ENCODE results near the gene GKN1.
A peak's percentile ranks its signal among the peaks of the same experiment; 100 is the strongest.

GKN1 gene

DNA sequence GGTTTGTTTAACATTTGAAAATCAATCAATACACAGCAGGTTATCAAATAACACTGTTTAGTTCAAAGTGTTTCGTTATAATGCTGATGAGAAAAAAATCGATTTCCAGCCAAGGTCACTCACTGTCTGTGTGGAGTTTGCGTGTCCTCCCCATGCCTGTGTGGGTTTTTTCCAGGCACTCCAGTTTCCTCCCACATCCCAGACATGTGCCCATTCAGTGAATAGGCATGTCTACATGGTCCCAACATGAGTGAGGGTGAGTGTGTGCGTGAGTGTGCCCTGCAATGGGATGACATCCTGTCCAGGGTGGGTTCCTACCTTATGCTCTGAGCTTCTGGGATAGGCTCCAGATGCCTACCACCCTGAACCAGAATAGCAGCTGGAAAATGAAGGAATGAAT lies 13.1 kb upstream of the GKN1 start:
- no peak for FAIRE-seq

DNA sequence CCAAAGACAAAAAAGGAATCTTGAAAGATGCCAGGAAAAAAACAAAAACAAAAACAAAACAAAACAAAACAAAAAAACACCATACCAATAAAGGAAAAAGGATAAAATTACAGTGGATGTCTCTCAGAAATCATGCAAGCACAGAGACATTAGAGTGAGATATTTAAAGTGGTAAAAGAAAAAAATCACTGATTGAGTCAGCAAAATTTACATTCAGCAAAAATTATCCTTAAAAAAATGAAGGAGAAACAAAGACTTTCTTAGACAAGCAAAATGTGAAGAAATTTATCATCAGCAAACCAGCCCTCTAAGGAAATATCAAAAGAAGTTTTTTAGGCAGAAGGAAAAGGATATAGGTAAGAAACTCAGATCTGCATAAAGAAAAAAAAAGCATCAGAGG lies 10.2 kb upstream of the GKN1 start:
- FAIRE-seq, result peak; percentile 43

DNA sequence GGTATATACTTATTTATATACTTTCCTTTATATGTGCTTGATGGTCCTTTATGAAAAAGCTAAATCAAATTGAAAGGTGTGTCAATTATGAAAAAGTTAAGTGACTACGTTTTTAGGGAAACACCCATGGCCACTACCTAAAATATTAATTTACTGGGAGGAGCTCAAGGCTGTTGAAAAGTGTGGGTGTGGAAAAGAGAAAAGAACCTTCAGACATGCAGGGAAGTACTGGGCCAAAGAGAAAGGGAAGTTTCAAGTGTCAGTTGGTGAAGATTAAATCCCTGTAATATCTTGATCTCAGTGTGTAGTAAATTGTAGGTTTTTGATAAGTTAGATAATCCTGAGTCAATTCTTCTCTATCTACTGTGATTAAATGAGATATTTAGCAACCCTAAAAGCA lies 6.2 kb upstream of the GKN1 start:
- no peak for FAIRE-seq

DNA sequence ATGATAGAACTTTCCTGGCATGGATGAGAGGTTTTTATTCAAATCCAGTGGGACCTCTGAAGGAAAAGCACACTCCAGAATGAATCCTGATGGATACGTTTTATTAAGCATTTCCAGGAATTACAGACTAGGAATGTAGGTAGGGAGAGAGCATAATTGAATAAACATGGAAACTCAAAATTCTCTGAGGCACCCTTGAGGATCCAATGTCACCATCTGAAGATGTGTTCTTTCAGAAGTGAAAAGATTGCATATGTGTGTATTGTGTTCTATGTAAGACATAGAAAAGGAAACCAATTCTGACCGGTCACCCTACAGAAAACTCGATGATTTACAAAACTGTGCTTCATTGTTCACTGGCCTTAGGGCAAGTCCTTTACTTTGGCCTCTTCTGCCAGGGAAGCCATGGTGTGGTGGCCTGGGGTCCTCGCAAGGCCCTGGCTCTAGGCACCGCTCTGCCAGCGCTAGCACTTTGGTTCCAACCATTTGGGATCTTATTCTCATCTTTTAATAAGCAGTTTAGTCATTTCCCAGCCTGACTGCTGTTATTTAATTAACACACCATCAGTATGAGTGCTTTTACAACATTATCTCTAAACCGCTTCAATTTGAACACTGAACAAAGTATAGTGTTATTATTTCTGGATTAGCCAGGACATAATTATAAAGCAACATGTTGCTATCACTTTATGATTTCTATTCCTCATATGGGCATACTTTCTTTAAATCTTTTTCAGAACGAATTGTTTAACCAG lies 4.5 kb upstream of the GKN1 start:
- no peak for FAIRE-seq

DNA sequence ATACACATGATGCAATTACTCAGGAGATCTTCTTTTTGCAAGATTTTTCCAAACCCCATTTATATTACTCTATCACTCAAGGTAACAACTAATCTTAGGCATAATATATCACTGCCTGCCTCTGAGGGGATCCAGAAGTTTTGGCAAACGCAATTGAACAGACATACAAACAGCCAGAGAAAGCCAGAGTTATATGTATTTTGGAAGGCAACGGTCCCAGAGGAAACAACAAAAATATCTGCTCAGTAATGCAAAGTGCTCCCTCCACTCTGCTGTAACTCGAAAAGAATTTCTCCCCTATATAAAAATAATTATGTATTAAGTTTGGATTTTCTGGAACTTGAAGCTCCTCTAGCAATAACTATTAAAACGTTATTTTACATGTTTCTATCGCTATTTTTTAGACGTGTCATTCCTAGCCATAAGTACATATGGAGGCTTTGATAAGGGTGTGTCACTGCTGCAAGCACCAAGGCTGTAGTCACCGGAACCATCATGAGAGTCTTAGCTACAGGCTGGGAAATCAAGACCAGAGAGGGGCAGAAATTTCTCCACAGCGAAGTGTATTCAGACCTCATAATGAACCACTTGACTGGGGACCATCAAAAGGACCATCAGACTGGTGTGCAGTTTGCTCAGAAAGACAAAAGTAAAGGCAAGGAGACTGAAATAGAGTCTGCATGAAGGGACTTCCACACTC lies 3.7 kb upstream of the GKN1 start:
- no peak for FAIRE-seq

DNA sequence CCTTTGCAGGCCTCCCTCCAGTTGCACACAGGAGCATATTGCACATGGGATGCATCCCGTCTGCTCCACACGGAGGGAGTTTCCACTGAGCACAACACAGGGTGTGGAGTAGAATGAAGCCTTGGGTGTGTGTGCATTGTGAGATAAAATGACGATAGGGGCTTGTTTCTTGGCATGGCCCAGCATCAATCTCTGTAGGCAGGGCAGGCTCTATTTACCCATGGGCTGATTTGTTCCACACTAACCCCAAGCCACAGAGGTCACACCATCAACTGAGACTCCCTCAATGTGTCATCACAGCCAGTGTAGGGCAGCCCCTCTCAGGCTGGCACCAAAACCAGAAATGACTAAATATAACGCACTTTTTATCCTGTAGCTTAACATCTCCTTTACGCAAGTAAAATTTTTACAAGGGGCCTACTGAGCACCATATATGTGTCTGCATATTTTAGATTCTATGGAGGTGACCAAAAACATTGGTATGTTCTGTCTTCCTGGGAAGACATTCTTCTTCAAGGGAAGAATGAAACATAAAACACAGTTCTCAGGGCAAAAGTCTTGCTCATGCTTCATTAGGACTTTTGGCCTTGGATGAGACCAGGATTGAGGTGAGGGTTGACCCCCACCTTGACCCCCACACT lies 2.7 kb upstream of the GKN1 start:
- FAIRE-seq, result no peak

DNA sequence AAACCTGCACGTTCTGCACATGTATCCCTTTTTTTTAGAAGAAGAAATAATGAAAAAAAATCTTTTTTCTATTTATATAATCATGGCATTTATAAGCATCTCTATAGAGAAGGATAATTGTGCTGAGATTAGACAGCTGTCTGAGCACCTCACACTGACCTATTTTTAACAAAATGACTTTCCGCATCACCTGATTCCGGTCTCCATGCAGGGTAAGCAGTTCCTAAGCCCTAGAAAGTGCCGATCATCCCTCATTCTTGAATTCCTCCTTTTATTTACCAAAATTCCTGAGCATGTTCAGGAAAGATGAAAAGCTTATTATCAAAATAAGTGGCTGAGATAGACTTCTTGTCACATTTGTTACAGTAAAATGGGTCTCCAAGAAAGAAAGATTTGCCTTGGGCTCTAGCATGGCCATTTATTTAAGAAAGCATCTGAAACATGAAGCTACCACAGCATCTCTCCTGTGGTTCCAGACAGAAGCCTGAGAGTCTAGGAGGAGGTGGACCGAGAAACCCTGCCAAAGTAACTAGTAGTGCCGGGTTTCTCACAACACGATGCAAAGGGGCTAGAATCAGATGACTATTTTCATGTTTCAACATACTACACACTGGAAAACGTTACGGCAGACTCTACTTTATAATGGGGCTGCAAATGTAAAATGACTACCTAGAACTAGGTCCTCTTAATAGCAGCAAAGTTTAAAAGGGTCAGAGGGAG lies 670 bp downstream of the GKN1 start:
- FAIRE-seq, result no peak

DNA sequence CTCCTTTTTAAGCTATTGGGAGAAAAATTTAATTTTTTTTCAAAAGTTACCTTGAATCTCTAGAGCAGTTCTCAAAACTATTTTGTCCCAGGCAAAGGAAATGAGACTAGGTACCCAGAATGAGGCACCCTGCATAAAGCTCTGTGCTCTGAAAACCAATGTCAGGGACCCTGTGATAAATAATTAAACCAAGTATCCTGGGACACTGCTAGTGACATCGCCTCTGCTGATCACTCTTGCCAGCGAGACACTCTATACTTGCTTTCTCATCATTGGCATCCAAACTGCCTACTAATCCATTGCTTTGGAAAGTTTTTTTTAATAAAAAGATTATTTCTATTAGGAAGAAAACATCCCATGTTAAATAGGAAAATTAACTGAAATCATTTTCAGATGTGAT lies 1.4 kb downstream of the GKN1 start:
- no peak for FAIRE-seq

DNA sequence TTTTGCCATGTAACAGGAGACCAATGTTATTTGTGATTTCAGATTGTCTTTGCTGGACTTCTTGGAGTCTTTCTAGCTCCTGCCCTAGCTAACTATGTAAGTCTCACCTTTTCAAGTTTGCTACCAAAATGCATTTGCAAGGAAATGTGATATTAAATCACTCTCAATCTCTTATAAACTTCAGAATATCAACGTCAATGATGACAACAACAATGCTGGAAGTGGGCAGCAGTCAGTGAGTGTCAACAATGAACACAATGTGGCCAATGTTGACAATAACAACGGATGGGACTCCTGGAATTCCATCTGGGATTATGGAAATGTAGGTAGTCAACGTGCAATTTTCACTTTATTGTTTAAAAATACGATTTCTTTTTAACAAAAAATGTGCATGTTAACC lies 3.0 kb downstream of the GKN1 start:
- no peak for FAIRE-seq

DNA sequence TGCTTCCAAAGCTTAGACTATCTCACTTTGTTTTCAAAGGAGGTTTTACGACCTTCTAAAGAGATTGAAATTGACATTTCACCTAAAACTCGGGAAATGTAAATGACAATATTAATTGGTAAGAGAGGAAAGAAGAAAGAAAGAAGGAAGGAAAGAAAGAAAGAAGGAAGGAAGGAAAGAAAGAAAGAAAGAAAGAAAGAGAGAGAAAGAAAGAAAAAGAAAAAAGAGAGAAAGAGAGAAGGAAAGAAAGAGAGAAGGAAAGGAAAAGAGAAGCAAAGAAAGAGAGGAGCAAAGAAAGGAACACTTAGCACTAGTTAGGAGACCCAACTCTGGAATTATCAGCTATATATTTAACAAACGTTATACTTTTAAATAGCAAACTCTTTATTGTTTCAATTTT lies 3.7 kb downstream of the GKN1 start:
- no peak for FAIRE-seq

DNA sequence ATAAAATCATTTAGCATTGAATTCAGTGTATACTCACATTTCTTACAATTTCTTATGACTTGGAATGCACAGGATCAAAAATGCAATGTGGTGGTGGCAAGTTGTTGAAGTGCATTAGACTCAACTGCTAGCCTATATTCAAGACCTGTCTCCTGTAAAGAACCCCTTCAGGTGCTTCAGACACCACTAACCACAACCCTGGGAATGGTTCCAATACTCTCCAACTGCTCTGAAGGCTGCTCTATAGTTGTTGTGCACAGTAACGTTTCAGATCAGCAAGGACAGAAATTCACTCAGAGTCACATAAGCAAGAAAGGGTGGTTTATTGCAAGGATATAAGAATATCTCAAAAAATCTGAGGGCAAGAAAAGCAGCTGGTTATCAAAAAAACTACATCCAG lies 6.5 kb downstream of the GKN1 start:
- no peak for FAIRE-seq

DNA sequence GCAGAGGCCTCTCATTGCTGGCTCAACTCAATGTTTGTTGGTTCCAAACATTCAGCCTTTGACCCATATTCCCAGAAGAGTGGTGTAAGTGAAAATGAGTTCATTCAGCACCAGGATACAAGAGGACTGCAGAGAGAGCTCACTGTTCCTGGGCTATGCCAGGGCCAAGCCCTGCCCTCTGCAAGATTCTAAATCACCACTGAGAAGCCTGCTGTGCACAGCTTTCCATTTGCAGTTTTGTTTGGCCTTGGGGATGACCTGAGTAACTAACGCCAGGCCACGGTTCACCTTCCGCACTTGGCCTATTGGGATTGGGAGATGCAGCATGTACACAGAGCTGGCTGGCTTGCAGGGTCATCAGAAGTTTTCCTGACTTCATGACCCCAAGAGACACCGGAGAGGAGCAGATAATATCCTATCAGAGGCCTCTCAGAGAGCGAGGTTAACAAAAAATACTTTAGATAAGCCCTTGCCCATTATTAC lies 12.6 kb downstream of the GKN1 start:
- FAIRE-seq, result no peak

DNA sequence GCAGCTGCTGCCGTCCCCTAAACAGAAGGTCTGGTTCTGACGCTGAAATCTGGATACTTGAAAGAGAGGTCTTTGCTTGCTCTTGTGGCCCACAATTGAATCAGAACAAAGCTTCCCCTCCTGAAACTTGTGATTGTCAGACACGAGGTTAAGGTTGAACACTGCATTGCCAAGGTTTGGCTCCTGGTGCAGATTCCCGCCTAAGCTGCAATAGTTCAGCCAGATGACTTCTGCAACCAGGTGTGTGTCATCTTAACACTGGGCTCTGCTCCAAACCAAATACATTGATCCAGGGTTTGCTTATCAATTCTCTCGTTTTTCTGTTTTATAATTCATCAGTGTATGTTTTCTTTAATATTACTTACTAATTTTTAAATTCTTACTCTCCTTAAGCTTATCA lies 14.6 kb downstream of the GKN1 start:
- no peak for FAIRE-seq

DNA sequence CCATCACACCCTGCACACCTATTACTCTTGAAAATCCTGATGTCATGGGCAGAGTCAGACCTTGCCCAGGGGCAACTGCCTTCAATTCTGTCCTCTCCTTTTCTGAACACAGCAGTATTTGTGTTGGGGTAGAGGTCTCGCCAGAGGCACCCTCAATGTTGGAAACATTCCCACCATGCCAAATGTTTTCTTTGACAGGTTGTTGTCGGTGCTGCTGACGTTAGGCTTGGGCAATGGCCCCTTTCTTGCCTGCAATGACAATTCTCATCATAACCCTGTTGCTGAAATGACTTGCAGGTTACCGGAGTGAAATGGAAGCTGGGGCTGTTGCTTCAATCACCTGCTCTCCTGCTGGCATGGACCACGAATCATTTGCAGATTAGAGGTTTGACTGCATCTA lies 17.9 kb downstream of the GKN1 start:
- no peak for FAIRE-seq

DNA sequence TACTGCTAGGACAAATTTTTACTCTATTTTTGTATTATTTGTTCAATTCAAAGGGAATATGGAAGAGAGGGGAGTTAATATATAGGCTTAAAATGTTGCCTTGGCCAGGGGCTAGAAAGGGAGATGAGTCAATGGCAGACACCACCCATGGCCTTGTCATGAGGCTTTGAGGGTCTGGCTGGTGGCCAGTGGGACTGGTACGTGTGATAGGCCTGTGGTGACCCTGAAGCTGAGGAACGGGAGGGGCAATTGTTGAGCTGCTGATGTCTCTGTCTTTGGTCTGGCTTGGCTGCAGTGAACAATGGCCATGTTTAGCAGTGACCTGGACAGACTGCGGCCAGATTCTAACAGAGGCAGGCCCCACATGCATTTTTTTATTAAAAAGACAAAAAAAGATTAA lies 18.5 kb downstream of the GKN1 start:
- FAIRE-seq, result no peak

DNA sequence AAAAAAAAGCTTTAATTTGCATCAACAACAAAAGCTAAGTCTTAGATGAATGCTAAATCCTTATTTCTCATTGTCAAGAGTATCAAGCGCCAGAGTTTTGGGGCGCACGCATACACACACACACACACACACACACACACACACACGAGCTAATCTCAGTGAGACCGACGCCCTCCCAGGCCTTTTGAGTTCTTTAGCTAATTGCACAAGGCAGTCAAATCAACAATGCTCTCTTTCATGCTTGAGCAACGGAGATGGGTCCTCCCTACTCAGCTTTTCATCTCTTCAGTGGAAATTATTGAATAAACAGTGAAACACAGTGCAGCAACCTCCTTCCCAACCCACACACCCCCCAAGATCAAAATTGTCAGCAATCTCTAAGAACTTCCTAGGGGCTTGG lies 19.2 kb downstream of the GKN1 start:
- no peak for FAIRE-seq

DNA sequence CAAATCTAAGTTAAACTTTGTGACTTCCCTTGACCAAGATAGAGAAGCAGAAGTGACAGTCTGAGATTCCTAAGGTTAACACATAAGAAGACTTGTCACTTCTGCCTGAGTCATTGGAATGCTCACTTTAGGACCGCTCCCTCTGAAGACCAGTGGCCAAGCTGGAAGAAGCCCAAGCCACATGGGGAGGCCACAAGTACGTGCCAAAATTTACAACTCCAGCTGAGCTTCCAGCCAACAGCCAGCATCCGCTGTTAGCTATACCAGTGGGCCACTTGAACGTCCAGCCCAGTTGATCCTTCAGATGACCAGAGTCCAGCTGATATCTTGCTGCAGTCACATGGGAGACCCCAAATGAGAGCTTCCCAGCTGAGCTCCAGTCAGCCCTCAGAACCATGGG lies 20.4 kb downstream of the GKN1 start:
- no peak for FAIRE-seq

DNA sequence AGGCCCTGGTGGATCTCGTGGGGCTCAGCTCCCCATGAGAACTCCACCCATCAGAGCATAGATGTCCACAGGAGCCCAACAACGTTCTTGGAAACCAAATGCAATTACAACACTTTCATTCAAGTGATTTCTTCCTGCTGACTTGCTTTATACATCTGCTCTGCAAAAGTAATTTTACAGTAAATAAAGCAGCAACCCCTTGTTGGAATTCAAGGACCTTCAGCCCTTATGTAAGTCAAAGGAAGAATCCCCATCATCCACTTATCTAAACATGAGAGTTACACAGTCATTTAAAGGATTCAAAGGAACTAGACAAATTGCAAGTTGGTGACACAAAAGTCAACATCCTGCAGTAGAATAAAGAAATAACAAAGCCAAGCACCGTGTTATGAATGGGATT lies 21.5 kb downstream of the GKN1 start:
- no peak for FAIRE-seq

DNA sequence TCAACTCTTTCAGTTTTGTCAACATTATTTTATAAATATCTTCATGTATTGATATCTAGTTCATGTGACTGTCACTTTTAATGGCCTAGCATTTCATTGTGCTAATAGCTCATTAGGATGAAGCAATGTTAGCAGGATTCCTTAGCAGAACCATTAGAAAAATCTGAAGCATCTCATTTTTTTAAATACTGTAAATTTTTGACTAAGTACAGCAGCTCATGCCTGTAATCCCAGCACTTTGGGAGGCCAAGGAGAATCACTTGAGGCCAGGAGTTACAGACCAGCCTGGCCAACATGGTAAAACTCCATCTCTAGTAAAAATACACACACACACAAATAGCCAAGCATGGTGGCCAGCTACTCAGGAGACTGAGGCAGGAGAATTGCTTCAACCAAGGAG lies 23.0 kb downstream of the GKN1 start:
- FAIRE-seq, result no peak

DNA sequence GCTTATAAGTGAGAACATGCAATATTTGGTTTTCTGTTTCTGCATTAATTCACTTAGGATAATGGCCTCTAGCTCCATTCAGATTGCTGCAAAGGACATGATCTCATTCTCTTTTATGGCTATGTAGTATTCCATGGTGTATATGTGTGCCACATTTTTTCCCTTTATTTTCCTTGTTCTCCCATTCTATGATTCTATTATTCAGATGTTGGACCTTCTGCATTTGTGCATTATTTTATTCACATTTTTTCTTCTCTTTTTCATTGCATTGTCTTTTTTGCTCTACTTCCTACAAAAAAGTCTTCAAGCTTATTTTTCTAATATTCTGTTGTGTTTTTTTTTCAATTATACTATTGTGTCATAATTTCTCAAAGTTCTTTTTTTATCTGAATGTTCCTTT lies 27.4 kb downstream of the GKN1 start:
- no peak for FAIRE-seq

DNA sequence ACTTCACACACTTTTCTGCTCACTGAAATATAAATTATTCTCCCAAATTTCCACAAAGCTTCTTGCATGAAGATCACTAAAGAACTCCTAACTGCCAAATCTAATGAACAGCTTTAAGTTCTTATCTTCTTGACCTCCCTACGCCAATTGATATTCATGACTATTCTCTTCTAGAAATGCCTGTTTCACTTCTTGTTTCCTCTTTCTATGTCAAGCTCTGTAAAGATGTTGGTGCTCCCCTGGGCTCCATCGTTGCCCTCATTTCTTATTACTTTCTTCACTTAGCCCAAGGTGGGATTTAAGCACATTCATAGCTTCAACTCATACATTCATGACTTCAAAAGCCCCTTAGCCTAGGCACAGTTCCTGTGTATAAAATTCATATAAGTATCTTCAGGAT lies 29.3 kb downstream of the GKN1 start:
- no peak for FAIRE-seq

DNA sequence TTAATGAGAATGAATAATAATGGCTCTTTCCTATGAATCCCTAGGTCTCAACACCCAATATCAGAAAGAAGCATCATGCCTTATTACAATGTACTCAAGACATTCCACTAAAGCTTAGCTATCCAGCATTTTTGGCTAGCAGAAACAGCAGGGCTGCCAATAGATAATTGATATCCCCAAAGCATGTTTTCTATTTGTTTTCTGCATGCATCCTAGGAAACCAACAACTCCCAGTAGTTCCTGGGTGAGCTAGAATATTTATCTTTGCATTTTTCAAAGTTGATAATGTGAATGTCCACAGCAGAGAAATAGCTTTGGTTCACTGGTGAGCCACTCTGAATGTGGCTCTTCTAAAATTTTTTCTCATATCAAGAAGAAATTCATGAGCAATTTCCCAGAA lies 32.7 kb downstream of the GKN1 start:
- FAIRE-seq, result no peak

DNA sequence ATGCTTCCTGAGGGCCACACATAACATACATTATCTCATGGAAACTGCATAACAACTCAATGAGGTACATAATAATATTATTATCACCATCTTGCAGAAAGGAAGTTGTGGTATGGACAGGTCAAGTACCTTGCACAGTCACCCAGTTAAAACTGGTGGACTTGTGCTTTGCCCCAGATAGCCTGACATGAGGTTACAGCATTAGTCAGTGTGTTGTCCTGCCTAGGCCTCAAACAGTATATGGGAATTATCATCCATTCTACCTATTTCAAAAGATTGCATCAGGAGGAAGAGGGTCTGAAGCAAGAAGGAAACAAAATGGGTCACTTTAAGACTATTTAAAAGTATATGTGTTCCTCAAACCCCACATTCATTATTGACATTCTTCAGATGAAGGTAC lies 33.2 kb downstream of the GKN1 start:
- FAIRE-seq, result no peak
